Smooth muscle cell (in vitro differentiated cells): Measurements from ENCODE around the gene ELAVL2. TPM values are rescaled to one million over a fixed set of nuclear protein-coding genes. Genes with fewer than 3 reads are reported as not detected.

Experiments used
- DNase-seq: peaks from one replicate; lab custom pipeline; 2025; ENCODE audit not compliant: unreplicated experiment; lab: John Stamatoyannopoulos, UW
- H2AFZ ChIP-seq: fragments of 200-600 bp; sonication (generic); 2 replicates; pipeline ENCODE4 v1.6.0; 2016; ENCODE audit warnings: antibody characterized with exemption, low read depth, mild to moderate bottlenecking
- H3F3A ChIP-seq: fragments of 200-600 bp; sonication (generic); 2 replicates; pipeline ENCODE4 v1.6.0; 2017; ENCODE audit warnings: antibody characterized with exemption, low read depth
- H3K27ac ChIP-seq: fragments of 200-600 bp; sonication (generic); 2 replicates; pipeline ENCODE4 v1.5.1; 2016; ENCODE audit warnings: low read depth, mild to moderate bottlenecking
- H3K27me3 ChIP-seq: fragments of 200-600 bp; sonication (generic); 2 replicates; pipeline ENCODE4 v1.6.1; 2016; ENCODE audit warnings: low read depth, mild to moderate bottlenecking
- H3K36me3 ChIP-seq: fragments of 200-600 bp; sonication (generic); 2 replicates; pipeline ENCODE4 v1.5.1; 2016; ENCODE audit warnings: low read depth
- H3K4me1 ChIP-seq: fragments of 200-600 bp; sonication (generic); 2 replicates; pipeline ENCODE4 v1.5.1; 2016; ENCODE audit warnings: low read depth
- H3K4me2 ChIP-seq: fragments of 200-600 bp; sonication (generic); 2 replicates; pipeline ENCODE4 v1.6.0; 2016; ENCODE audit warnings: mild to moderate bottlenecking
- H3K4me3 ChIP-seq: fragments of 200-600 bp; sonication (generic); 2 replicates; pipeline ENCODE4 v1.5.1; 2016; ENCODE audit warnings: mild to moderate bottlenecking
- H3K79me2 ChIP-seq: fragments of 200-600 bp; sonication (generic); 2 replicates; pipeline ENCODE4 v1.6.0; 2016; ENCODE audit warnings: low read depth, mild to moderate bottlenecking
- H3K9ac ChIP-seq: fragments of 200-600 bp; sonication (generic); 2 replicates; pipeline ENCODE4 v1.6.0; 2016; ENCODE audit warnings: low read depth
- H3K9me3 ChIP-seq: fragments of 200-600 bp; sonication (generic); replicated peaks from 2 replicates; pipeline ENCODE4 v1.5.1; 2016; ENCODE audit warnings: low read depth
- H4K20me1 ChIP-seq: fragments of 200-600 bp; sonication (generic); 2 replicates; pipeline ENCODE4 v1.6.0; 2016; ENCODE audit warnings: low read depth
- CTCF ChIP-seq: fragments of 200-600 bp; sonication (generic); IDR thresholded peaks from 2 replicates; pipeline ENCODE4 v1.5.1; 2017; ENCODE audit warnings: borderline replicate concordance, mild to moderate bottlenecking, antibody characterized with exemption; ENCODE audit not compliant: insufficient read depth, poor library complexity, severe bottlenecking
- WGBS: methylation state at CpG from one replicate; pipeline ENCODE4 v1.1.7; 2016; ENCODE audit warnings: low lambda C conversion rate; 5-methylcytosine and 5-hydroxymethylcytosine counted together
- polyA plus RNA-seq: library from polyadenylated mRNA; unstranded; fragments of >200 nt; fragmentation: Nextera tagmentation; extraction: Ambion mirVana; gene quantifications from 2 replicates; pipeline ENCODE4 v1.2.1, GENCODE V29; 2016
- total RNA-seq: library from RNA; depleted of rRNA; stranded (reverse); fragments of >200 nt; gene quantifications from 2 replicates; pipeline ENCODE4 v1.2.3, GENCODE V29; 2014

ELAVL2 gene
- total and polyA plus RNA-seq, 2 experiments from 2014 or later, result 5.6 TPM; not detected in 1

- H3K4me3 ChIP-seq, result peak overlapping the region; percentile 57
- H3K4me1 ChIP-seq, result peaks cover 44% of the 10 kb centered on the region
- no peaks in the 10 kb centered on the region for H3K79me2 ChIP-seq
- H4K20me1 ChIP-seq, result peaks cover 3% of the 10 kb centered on the region
- H3K9ac ChIP-seq, result no peak overlapping the region
- H2AFZ ChIP-seq, result no peak overlapping the region
- 4% methylated on average over 46 of the region's 46 CpGs for WGBS
- no peaks in the 10 kb centered on the region for H3K9me3 ChIP-seq
- no peaks in the 10 kb centered on the region for H3F3A ChIP-seq
- H3K36me3 ChIP-seq, result no peaks in the 10 kb centered on the region
- TF ChIP-seq CTCF, result no peak
- no peak overlapping the region for H3K27ac ChIP-seq
- H3K4me2 ChIP-seq, result peak overlapping the region; percentile 92
- no peak for DNase-seq
- peaks cover 91% of the 10 kb centered on the region for H3K27me3 ChIP-seq
Observed at GRCh38 chr9:23822261-23823169, 3.5 kb downstream of the ELAVL2 start.

GRCh38 chr9:23821375-23822181 is 4.5 kb downstream of the ELAVL2 start:
- Histone ChIP-seq H3K27ac (no peak overlapping the region), H4K20me1 (peaks cover 3% of the 10 kb centered on the region), H3K4me2 (peak overlapping the region; percentile 92), H3K4me1 (peaks cover 44% of the 10 kb centered on the region), H3K9me3 (no peaks in the 10 kb centered on the region), H3K79me2 (no peaks in the 10 kb centered on the region), H3F3A (no peaks in the 10 kb centered on the region), H2AFZ (peak overlapping the region; percentile 16), H3K4me3 (peak overlapping the region; percentile 57), H3K36me3 (no peaks in the 10 kb centered on the region), H3K27me3 (peaks cover 92% of the 10 kb centered on the region), H3K9ac (no peak overlapping the region)
- no peak for TF ChIP-seq CTCF
- DNase-seq, result peak; percentile 17
- under 1% methylated on average over 46 of the region's 97 CpGs for WGBS

GRCh38 chr9:23820451-23821374 is 5.3 kb downstream of the ELAVL2 start:
- WGBS, result 2% methylated on average over 76 of the region's 80 CpGs
- Histone ChIP-seq H3K9ac (no peak overlapping the region), H3K9me3 (no peaks in the 10 kb centered on the region), H3K4me3 (peak overlapping the region; percentile 57), H3K4me2 (peak overlapping the region; percentile 92), H3K36me3 (no peaks in the 10 kb centered on the region), H3K27me3 (peaks cover 91% of the 10 kb centered on the region), H4K20me1 (peaks cover 3% of the 10 kb centered on the region), H2AFZ (peak overlapping the region; percentile 16), H3K27ac (no peak overlapping the region), H3K79me2 (no peaks in the 10 kb centered on the region), H3K4me1 (peaks cover 44% of the 10 kb centered on the region), H3F3A (no peaks in the 10 kb centered on the region)
- DNase-seq, result no peak
- no peak for TF ChIP-seq CTCF
